GM13976 (cell line): ENCODE results near the gene GUCY1A1.

Experiments
- DNase-seq: peaks from one replicate; pipeline ENCODE4 v3.0.0; 2012; ENCODE audit warnings: low spot score
- in situ Hi-C: fragments of 300-500 bp; cut with MboI; formaldehyde crosslinking; loops from one replicate; pipeline ENCODE4 v1.12.0; 2022; ENCODE audit warnings: low sequenced_read_pairs, mixed read lengths, inconsistent platforms; ENCODE audit not compliant: unreplicated experiment
- TF ChIP-seq, protein P1 (sequence below): IDR thresholded peaks from 2 replicates; pipeline ENCODE4 v1.5.1; 2012; ENCODE audit warnings: borderline replicate concordance, mild to moderate bottlenecking; ENCODE audit not compliant: insufficient read depth; ENCODE audit errors: extremely low read depth, missing control alignments, control extremely low read depth

GUCY1A1 gene, protein sequence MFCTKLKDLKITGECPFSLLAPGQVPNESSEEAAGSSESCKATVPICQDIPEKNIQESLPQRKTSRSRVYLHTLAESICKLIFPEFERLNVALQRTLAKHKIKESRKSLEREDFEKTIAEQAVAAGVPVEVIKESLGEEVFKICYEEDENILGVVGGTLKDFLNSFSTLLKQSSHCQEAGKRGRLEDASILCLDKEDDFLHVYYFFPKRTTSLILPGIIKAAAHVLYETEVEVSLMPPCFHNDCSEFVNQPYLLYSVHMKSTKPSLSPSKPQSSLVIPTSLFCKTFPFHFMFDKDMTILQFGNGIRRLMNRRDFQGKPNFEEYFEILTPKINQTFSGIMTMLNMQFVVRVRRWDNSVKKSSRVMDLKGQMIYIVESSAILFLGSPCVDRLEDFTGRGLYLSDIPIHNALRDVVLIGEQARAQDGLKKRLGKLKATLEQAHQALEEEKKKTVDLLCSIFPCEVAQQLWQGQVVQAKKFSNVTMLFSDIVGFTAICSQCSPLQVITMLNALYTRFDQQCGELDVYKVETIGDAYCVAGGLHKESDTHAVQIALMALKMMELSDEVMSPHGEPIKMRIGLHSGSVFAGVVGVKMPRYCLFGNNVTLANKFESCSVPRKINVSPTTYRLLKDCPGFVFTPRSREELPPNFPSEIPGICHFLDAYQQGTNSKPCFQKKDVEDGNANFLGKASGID

DNA sequence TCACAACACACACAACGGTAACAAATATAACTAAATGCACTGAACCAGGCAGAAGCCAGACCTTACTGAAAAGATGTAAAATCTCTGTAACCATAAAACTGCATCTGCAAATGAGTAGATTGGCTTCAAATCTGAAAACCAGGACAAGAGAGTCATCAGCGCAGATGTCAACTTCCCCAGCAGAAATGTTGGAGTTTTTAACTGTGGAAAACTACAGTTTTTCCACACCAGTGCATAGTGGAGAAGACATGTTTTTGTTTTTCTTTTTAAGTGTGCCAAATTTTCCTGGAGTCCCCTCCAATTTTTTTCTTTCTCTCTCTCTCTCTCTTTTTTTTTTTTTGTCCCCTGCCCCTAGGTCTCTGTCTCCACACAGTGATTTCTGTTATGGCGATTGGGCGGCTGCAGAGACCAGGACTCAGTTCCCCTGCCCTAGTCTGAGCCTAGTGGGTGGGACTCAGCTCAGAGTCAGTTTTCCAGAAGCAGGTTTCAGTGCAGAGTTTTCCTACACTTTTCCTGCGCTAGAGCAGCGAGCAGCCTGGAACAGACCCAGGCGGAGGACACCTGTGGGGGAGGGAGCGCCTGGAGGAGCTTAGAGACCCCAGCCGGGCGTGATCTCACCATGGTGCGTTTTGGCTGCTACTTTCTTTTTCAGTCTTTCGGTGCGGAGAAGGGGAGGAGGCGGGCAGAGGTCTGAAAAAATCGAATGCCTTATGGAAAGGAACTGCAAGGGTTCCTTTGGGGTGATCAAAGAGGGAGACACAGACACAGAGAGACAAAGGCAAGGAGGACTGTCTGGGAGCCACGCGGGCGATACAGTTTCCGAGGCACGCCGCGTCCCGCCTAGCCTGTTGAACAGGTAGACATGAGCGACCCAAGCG is at the start of gene GUCY1A1:
Gene GUCY1A1, plus strand, starts transcription at position 505 of the 878 bp plus-strand sequence. CDS start 30,020 bp downstream, outside the sequence.
- in situ Hi-C loops = no loop called here
- TF ChIP-seq, protein P1, sequence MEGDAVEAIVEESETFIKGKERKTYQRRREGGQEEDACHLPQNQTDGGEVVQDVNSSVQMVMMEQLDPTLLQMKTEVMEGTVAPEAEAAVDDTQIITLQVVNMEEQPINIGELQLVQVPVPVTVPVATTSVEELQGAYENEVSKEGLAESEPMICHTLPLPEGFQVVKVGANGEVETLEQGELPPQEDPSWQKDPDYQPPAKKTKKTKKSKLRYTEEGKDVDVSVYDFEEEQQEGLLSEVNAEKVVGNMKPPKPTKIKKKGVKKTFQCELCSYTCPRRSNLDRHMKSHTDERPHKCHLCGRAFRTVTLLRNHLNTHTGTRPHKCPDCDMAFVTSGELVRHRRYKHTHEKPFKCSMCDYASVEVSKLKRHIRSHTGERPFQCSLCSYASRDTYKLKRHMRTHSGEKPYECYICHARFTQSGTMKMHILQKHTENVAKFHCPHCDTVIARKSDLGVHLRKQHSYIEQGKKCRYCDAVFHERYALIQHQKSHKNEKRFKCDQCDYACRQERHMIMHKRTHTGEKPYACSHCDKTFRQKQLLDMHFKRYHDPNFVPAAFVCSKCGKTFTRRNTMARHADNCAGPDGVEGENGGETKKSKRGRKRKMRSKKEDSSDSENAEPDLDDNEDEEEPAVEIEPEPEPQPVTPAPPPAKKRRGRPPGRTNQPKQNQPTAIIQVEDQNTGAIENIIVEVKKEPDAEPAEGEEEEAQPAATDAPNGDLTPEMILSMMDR = no peak
- DNase-seq = peak; percentile 37

DNA sequence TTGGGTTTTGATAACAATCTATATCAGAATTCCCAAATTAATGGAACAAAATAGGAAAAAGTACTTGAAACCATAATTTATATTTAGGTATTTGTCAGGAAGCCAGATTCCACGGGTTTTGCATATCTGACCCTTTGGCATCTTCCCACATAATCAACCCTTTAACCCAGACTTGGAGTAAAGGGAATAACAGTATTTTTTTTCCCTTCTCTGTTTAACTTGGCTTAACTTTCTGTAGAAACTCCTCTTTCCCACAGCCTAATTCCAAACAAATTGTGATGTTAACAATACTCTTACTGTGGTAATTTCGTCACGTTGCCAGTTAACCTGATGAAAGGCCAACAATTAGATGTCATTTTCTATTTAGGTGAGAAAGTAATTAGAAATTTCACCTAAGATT is 49.4 kb upstream of the GUCY1A1 start:
- TF ChIP-seq, protein P1 = no peak

DNA sequence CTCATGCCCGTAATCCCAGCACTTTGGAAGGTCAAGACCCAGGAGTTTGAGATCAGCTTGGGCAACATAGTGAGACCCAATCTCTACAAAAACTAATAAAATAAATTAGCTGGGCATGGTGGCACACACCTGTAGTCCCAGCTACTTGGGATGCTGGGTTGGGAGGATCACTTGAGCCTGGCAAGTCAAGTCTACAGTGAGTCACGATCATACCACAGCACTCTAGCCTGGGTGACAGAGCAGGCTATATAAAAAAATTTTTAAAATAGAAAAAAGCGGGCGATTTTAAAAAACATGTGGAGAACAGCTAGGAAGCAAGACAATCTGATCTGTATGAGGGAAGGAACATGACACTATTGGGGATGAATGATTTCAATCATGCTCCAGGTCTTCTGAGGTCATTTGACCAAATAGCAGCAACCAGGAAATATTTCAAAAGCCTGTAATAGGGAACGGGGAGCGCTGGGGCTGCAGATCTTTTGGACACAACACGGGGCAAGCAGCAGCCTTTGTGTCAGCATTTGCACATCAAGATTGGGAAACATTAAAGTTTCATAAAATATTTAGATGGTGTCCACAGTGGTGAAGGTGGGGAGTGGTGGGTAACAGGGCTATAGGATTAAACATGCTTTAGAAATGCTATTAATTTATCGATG is 48.3 kb upstream of the GUCY1A1 start:
- in situ Hi-C loops = no loop called here
- TF ChIP-seq, protein P1 = no peak
- DNase-seq = no peak

More for the DNA sequence above, 49.4 kb upstream of the GUCY1A1 start:
- in situ Hi-C loops = no loop called here
- DNase-seq = no peak

DNA sequence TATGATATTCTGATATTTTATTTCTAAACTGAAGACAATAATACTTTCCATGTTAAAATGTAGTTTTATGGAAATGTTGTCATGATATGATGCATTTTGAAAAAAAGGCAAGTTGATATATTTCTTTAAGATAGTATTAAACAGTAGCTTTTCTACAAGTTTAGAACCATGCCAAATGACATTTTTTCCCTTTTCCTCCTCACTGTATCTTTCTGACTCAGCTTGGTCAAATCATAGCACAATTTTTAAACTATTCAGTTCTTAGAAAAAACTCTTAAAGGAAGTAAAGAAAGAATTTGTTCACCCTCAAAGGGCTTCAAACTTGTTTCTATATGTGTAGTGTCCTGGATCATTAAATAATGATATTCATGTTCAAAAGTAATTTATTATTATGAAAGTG is 46.0 kb upstream of the GUCY1A1 start:
- TF ChIP-seq, protein P1 = no peak
- in situ Hi-C loops = no loop called here
- no peak for DNase-seq

DNA sequence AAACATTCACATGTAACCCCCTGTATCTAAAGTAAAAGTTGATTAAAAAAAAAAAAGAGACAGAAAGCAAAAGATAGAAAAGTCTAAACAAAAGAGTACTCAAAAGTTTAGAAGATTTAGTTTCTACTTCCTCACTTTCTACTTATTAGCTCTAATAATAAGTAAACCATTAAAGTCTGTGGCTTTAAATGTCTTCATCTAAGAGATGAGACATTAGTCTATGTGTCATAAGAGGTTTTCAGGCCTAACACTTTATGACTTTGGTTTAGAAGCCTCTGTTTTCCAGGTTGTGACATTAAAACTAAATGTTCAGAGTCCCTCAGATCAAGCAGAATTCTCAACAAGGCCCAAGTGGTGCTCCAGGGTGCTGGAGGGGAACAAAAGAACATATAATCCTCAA is 42.2 kb upstream of the GUCY1A1 start:
- no peak for DNase-seq
- in situ Hi-C loops = no loop called here
- TF ChIP-seq, protein P1 = no peak

DNA sequence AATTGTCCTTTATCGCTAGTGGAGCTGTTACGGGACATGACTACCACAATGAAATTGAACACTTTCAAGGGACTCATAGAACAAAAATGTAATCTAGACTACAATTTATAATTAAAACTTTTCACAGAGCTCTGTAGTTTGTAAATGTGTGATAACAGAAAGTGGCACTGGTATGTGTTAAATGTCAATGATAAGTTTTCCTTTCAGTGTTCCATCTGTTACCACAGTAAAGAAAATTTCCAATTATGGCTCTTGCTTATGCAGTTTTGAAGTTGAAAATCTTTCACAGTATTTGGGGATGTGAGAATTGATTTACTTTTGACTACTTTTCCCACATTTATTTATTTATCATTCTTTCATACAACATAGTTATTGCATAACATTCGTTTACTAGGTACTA is 40.1 kb upstream of the GUCY1A1 start:
- in situ Hi-C loops = no loop called here
- TF ChIP-seq, protein P1 = no peak
- DNase-seq = no peak
